ENCODE data around the gene GJA1. TPM values are rescaled to one million over a fixed set of nuclear protein-coding genes. Genes with fewer than 3 reads are reported as not detected.
"Not testable (repeated sequence)": the region's sequence is repeated elsewhere in the genome, so short reads cannot be mapped to it uniquely, and the experiment has no call there.

Gene GJA1
- polyA plus RNA-seq, 12 donors = 50.7 to 210 (median 67.2) TPM; not detected in 1

GRCh38 chr6:121434037-121434770 lies 1.2 kb upstream of the GJA1 start:
- no peak for DNase-seq

DNA sequence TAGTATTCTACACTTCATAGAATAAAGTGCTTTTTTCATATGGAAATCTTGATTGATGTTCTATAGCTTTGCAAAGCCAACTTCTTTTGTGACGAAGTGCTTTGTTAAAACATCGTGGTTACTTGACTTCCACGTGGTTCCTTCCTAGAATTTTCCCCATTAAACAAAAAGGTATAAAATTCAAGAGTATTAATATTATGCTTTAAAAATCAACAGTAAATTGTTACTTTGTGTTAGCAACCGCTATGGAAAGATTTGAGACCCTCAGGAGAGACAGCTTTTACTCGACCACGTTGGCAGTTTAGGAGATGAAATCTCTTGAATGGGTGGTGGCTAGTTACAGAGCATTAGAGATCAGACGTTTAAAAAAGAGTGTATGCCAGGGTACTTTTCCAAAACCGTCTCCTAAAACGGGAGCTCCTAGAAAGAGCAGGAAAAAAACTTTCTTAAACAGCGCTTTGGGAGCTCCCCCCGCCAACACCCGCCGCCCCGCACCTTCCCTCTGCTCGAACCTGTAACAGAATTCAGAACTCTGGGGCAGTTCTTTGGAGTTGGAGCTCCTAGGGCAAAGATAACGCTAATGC lies 920 bp downstream of the GJA1 start:
- DNase-seq = no peak

GRCh38 chr6:121436960-121437850 lies 1.8 kb downstream of the GJA1 start:
- peak; percentile 80 for DNase-seq

GRCh38 chr6:121437851-121438651 lies 2.6 kb downstream of the GJA1 start:
- no peak for DNase-seq

GRCh38 chr6:121438869-121439268 lies 3.4 kb downstream of the GJA1 start:
- DNase-seq = no peak

DNA sequence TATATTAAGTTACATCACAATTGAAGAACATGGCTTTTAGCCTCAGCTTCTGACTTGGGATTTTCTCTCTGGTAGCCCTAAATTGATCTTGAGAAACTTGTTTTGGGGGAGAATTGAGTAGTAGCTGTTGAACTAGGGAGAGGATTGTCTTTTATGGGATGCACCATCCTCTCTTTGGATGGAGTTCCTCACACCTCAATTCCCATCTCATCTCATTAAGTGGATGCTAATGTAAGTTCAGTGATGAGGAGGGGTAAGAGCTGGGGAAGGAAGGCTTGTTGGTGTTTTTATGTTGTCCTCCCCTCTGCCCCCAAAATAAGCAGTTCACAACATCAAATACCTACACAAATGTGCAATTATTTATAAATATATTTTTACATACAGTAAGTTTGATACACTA lies 4.0 kb downstream of the GJA1 start:
- DNase-seq = no peak

DNA sequence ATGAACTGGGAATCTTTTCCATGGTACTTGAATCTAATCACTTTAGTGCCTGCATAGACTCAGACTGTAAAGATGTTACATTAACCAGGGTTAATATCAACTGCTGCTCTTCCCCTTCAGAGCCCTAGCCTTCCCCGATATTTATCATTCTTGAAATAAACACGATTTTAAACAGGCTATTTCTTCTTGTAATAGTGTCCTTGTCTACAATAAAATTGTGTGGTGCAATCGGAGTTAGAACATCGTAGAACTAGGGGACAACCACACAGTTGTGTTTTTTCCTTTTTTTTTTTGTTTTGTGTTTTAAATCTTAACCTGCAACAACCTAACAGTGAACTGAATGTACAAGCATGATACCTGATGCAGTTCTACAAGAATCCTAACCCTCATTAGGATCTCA lies 4.5 kb downstream of the GJA1 start:
- no peak for DNase-seq

- DNase-seq = no peak
These were observed 6.0 kb downstream of the GJA1 start for GRCh38 chr6:121441477-121441876.

GRCh38 chr6:121442576-121442975 lies 7.1 kb downstream of the GJA1 start:
- DNase-seq = no peak

- no peak for DNase-seq
These were observed 8.6 kb downstream of the GJA1 start for GRCh38 chr6:121443971-121444541.

DNA sequence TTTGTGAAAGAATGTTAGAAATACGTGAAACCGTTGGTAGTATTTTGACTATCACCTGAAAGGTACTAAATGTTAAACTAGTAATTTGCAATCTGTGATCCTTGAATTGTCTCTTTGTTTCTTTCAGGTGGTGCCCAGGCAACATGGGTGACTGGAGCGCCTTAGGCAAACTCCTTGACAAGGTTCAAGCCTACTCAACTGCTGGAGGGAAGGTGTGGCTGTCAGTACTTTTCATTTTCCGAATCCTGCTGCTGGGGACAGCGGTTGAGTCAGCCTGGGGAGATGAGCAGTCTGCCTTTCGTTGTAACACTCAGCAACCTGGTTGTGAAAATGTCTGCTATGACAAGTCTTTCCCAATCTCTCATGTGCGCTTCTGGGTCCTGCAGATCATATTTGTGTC lies 11.3 kb downstream of the GJA1 start:
- not testable (repeated sequence) for DNase-seq

DNA sequence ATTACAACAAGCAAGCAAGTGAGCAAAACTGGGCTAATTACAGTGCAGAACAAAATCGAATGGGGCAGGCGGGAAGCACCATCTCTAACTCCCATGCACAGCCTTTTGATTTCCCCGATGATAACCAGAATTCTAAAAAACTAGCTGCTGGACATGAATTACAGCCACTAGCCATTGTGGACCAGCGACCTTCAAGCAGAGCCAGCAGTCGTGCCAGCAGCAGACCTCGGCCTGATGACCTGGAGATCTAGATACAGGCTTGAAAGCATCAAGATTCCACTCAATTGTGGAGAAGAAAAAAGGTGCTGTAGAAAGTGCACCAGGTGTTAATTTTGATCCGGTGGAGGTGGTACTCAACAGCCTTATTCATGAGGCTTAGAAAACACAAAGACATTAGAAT lies 12.3 kb downstream of the GJA1 start:
- not testable (repeated sequence) for DNase-seq

GRCh38 chr6:121448528-121448927 lies 13.1 kb downstream of the GJA1 start:
- DNase-seq = not testable (repeated sequence)

- no peak for DNase-seq
These were observed 13.9 kb downstream of the GJA1 start for GRCh38 chr6:121449331-121449730.

GRCh38 chr6:121450242-121450641 lies 14.8 kb downstream of the GJA1 start:
- DNase-seq = no peak

- DNase-seq = no peak
These were observed 15.8 kb downstream of the GJA1 start for GRCh38 chr6:121451250-121451649.

- no peak for DNase-seq
These were observed 17.7 kb downstream of the GJA1 start for GRCh38 chr6:121453191-121453590.

GRCh38 chr6:121460170-121460569 lies 24.7 kb downstream of the GJA1 start:
- no peak for DNase-seq

DNA sequence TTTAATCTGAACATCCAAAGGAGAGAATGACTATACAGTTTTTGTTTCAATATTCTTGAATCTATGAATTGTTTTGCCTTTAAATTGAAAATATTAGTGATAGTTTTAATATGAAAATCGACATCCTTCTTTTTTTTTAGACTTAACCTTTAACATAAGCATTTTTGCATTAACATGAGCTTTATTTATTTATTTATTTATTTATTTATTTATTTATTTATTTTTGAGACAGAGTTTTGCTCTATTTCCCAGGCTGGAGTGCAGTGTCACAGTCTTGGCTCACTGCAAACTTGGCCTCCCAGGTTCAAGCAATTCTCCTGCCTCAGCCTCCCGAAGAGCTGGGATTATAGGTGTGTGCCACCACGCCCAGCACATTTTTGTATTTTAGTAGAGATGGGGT lies 27.6 kb downstream of the GJA1 start:
- no peak for DNase-seq

DNA sequence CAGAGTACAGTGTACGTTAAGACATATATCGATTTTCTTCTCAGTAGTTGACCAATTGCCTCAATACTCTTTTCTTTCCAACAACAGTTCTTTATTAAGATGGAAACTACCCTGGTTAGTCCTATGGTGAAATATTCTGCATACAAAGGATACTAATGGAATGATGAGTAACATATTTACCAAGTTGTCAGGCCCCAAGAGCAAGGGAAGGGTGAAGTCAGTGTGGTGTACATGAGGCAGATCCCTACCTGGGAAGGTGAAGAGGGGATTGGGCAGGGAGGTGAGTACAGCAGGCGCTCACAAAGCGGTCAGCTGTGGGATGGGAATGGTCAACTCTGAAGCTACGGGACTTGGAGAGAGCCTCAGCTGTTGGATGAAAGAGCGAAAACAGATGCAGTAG lies 29.7 kb downstream of the GJA1 start:
- DNase-seq = no peak

DNA sequence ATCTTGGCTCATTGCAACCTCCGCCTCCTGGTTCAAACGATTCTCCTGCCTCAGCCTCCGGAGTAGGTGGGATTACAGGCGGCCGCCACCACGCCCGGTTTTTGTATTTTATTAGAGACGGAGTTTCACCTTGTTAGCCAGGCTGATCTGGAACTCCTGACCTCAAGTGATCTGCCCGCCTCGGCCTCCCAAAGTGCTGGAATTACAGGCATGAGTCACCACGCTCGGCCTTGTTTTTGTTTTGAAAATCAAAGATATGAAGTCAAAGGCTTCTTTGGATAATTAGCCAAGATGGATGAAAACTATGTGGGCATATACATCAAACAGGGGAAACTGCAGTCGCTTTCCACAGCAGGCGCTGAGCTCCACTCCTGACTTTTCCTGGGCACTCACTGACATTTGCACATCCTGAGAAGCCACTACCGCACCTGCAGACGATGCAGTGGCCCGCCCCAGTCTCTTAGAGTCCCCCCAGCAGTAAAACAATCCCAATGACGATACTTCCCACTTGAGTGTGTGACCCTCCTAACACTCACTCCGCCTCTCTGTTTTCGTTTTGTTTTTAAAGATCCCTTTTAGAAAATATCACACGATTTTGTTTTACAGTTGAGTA lies 44.1 kb downstream of the GJA1 start:
- no peak for DNase-seq

All from muscle of arm (tissue), 12 donors.